SK-MEL-5 (cell line): Measurements from ENCODE around the gene NPHS2. TPM values are rescaled to one million over a fixed set of nuclear protein-coding genes. Genes with fewer than 3 reads are reported as not detected.

Experiments used
- DNase-seq: peaks from one replicate; pipeline ENCODE4 v3.0.0-alpha.2; 2016; ENCODE audit warnings: low read depth, low spot score
- in situ Hi-C: cut with HindIII; loops from 2 replicates; pipeline ENCODE4 v1.10.0; 2016; ENCODE audit warnings: low sequenced_read_pairs, high pct_unique_total_duplicates, low pct_unique_long_range_greater_than_20kb
- polyA plus RNA-seq, 2 experiments: library from polyadenylated mRNA; depleted of rRNA; stranded (reverse); fragments of >200 nt; gene quantifications; 2 replicates each; pipeline ENCODE4 v1.2.3, GENCODE V29; 2015
- total RNA-seq: library from RNA; depleted of rRNA; stranded (reverse); fragments of >200 nt; shearing (Covaris generic); gene quantifications from 2 replicates; pipeline ENCODE4 v1.2.3, GENCODE V29; 2014; rRNA removed

NPHS2 gene
- total RNA-seq: not detected in 2 replicates
- not detected in 2 replicates for polyA plus RNA-seq (2015; cell fraction: cytosol; rRNA removed)
- not detected in 2 replicates for polyA plus RNA-seq (2015; cell fraction: nucleus; rRNA removed)

GRCh38 chr1:179575497-179576314 lies at the start of gene NPHS2:
Gene NPHS2, minus strand, starts transcription at chr1:179575948. Its CDS starts 84 bp downstream, at chr1:179575864.
- in situ Hi-C loops: no loop called here
- no peak for DNase-seq

- no peak for DNase-seq
- in situ Hi-C loops: no loop called here
Observed at GRCh38 chr1:179612361-179612760, 36.6 kb upstream of the NPHS2 start.

GRCh38 chr1:179601093-179601492 lies 25.3 kb upstream of the NPHS2 start:
- DNase-seq: no peak
- in situ Hi-C loops: no loop called here

- peak; percentile 63 for DNase-seq
- in situ Hi-C loops: no loop called here
Observed at GRCh38 chr1:179599623-179600249, 24.0 kb upstream of the NPHS2 start.

GRCh38 chr1:179598631-179599030 lies 22.9 kb upstream of the NPHS2 start:
- in situ Hi-C loops: no loop called here
- no peak for DNase-seq

GRCh38 chr1:179591592-179592580 lies 16.1 kb upstream of the NPHS2 start, which contains the start of gene TDRD5:
Gene TDRD5, plus strand, starts transcription at chr1:179591832. Its CDS starts 784 bp downstream, at chr1:179592616.
- in situ Hi-C loops: no loop called here
- DNase-seq: peak; percentile 32

GRCh38 chr1:179591253-179591591 lies 15.5 kb upstream of the NPHS2 start:
- DNase-seq: no peak
- in situ Hi-C loops: no loop called here

- DNase-seq: no peak
- in situ Hi-C loops: no loop called here
Observed at GRCh38 chr1:179590671-179591070, 14.9 kb upstream of the NPHS2 start.

- DNase-seq: no peak
- in situ Hi-C loops: no loop called here
Observed at GRCh38 chr1:179589509-179589908, 13.8 kb upstream of the NPHS2 start.

GRCh38 chr1:179588425-179589024 lies 12.8 kb upstream of the NPHS2 start:
- in situ Hi-C loops: no loop called here

GRCh38 chr1:179587336-179587735 lies 11.6 kb upstream of the NPHS2 start:
- in situ Hi-C loops: no loop called here
- DNase-seq: no peak

More at GRCh38 chr1:179588425-179589024, 12.8 kb upstream of the NPHS2 start:
- no peak for DNase-seq

- in situ Hi-C loops: no loop called here
- DNase-seq: peak; percentile 32
Observed at GRCh38 chr1:179586107-179586823, 10.5 kb upstream of the NPHS2 start.

GRCh38 chr1:179583771-179584320 lies 8.1 kb upstream of the NPHS2 start:
- no peak for DNase-seq
- in situ Hi-C loops: no loop called here

- in situ Hi-C loops: no loop called here
- DNase-seq: no peak
Observed at GRCh38 chr1:179576509-179576908, 761 bp upstream of the NPHS2 start.

- in situ Hi-C loops: no loop called here
- no peak for DNase-seq
Observed at GRCh38 chr1:179558078-179558477, 17.7 kb downstream of the NPHS2 start.

- in situ Hi-C loops: no loop called here
- no peak for DNase-seq
Observed at GRCh38 chr1:179554427-179554826, 21.3 kb downstream of the NPHS2 start.
